GM21825 (cell line): ENCODE measurements around the gene TEDC1.

Experiments used
- ATAC-seq: cut with Tn5 transposase; IDR thresholded peaks from one replicate; pipeline ENCODE4 v1.9.1; 2021; ENCODE audit warnings: mild to moderate bottlenecking, moderate library complexity; ENCODE audit not compliant: unreplicated experiment

The TEDC1 gene

DNA sequence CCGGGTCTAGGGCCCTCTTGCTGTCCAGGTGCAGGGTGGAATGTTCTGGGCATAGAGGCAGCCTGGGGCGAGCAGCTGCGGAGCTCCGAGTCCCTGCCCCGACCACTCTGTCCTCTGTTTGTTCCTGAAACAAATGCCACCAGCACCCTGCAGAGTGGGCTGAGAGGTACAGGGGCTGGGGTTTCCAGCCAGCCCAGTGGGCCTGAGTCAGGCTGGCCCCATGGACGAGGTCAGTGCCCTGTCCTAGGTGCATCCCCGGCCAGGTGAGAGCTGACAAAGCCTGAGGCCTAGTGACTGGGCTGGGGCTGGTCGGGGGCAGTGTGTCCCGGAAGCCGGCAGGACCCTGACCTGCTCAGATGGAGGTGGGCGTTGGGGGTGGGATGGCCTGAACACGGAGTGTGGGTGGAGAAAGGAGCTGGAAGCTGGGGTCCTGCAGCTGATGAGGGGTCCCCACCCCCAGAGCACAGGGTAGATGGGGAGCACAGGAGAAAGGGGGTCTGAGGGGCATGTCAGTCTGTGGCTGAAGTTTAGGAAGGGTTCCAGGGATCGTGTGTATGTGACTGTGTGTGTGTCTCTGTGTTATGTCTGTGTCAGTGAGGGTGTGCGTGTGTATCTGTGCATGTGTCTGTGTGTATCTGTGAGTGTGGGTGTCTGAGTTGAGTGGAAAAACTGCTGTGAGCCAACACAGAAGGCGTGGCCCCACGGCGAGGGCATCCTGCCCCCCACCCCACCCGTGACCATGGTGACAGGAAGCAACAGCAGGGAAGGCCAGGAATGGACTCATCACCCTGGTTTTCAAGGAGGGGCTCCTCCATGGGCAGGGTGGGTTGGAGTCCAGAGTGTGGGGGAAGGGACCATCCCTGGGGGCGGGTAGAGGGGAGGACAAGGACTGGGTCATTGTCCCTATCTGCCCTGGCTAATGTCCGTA lies 6.7 kb upstream of the TEDC1 start:
- ATAC-seq: no peak

DNA sequence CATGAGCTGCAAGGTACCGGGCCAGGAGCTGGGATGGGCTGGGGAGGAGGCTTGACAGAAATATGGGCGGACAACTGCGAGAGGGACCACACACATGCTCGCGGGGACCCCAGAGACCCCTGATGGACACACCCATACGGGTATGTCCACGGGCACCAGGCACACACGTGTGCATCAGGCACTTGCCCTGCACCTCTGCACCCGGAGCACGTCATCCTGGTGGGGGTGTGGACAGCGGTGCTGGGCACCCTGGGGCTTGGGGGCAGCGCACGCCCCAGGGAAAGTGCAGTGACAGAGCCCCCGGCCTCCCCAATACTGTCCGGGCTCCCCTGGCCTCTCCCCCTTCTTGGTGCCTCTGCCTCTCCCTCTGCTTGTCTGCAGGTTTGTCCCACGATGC lies 6.1 kb upstream of the TEDC1 start:
- ATAC-seq: no peak

DNA sequence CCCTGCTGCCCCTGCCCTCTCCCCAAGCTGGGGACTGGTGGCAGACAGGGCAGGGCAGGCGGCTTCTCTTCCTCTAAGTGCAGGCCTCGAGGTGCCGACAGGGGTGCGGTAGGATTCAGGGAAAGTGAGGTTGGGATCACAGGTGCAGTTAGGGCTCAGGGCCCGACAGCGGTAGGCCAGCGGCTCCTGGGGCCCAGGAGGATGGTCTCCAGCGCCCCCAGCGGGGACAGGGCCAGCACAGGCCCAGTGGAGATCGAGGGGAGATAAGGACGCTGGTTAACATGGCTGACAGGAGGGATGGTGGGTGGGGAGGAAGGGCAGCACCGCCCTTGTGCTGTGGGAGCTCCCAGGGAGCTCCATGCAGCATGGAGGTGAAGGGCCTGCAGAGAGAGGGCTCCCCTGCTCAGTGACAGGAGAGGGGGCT lies 5.3 kb upstream of the TEDC1 start:
- no peak for ATAC-seq

DNA sequence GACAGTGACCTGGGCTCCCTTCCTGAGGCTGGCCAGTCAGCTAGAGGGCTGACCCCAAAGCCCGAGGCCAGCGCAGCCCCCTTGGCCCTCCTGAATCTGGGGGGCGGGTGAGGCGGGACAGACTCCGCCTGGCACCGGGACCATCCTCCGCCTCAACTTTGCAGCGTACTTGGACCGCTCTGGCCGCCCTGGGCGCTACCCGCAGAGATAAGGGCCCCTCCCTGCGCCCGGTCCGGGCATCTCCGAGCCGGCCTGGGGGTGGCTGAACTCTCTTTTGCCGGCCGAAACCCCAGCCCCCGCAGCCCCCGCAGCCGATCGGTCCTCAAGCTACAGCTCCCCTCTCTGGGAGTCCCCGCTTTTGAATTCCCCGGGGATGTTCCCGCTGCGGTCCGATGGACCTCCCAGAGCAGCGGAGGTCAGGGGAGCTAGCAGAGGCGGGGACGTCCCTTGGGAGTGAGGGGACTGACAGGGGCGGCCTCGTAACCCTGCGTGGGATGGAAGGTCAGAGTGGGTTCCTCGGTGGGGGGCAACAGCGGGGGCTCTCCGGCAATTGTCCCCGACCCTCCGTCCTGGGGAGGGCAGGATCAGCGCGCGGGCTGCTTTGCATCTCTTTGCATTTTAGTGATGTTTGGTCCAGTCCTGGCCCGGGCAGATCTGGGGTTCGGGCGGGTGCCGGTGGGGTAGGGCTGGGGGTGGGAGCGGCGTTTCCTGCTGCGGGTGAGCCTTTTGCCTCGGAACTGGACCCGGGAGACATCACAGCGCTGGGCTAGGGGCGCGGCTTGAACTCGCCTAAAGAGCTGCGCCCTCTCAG lies 4.7 kb upstream of the TEDC1 start, which contains the start of gene CRIP1:
Gene CRIP1, plus strand, starts transcription at position 724 of the 811 bp plus-strand sequence. CDS start 374 bp downstream, outside the sequence.
- no peak for ATAC-seq

DNA sequence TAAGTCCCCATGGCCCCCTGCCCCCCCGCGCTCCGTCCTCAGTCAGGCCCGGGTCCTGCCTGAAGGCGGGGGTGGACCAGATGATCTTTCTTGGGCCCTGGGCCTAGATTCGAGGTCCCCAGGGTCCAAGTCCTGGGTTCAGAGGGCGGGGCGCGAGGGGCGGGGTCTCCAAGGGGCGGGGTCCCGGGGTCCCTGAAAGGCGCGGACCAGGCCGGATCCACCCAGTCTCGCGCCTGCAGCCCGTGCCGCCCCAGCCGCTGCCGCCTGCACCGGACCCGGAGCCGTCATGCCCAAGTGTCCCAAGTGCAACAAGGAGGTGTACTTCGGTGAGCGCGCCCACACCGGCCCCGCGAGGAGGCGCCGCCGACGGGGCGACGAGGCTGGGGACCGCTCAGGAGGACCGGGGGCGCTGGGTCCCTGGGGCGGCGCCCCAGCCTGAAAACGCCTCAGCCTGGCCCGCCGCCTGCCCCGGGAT lies 4.0 kb upstream of the TEDC1 start:
- no peak for ATAC-seq

DNA sequence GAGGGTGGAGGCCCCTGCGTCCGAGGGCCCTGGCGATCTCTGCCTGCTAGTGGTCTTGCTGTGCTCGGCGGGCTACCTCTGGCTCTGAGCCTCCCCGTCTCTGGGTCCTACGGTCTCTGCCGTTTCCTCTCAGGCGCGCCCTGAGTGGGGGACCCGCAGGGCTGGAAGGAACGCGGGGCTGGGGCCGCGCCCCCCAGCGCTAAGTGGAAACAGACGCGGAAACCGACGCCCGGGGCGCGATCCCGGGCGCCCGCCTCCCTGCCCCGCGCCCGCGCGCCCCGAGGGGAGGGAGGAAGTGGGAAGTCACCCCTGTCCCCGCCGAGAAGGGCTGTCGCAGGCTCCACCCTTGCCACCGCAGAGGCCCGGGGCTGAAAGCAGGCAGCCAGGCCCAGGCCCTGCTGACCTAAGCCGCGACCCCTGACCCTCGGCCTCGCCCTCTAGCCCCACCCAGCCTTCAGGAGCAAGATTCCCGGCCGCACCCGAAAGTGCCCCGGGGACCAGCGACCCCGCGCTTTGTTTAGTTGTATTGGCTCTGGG lies 3.5 kb upstream of the TEDC1 start:
- ATAC-seq: no peak

DNA sequence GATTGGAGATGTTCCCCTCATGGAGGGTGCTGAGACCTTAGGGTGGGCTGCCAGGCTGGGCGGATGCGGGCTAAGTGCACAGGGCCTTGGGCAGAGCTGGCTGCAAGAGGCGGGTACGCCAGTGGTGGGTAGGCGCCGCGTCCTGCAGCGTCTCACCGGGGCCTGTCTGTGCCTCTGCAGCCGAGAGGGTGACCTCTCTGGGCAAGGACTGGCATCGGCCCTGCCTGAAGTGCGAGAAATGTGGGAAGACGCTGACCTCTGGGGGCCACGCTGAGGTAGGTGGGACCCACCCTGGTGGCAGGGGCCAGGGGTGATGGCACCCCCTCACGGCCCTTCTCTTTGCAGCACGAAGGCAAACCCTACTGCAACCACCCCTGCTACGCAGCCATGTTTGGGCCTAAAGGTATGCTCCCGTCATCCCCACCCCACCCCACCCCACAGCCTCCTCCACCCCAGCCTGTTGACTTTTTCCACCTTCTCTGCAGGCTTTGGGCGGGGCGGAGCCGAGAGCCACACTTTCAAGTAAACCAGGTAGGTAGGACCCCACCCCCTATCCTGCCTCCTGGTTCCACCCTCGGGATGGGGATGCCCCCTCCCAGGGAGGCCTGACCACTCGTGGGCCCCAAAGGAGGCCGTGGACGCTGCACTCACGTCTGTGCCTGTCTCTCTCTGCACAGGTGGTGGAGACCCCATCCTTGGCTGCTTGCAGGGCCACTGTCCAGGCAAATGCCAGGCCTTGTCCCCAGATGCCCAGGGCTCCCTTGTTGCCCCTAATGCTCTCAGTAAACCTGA lies 2.9 kb upstream of the TEDC1 start:
- ATAC-seq: no peak

DNA sequence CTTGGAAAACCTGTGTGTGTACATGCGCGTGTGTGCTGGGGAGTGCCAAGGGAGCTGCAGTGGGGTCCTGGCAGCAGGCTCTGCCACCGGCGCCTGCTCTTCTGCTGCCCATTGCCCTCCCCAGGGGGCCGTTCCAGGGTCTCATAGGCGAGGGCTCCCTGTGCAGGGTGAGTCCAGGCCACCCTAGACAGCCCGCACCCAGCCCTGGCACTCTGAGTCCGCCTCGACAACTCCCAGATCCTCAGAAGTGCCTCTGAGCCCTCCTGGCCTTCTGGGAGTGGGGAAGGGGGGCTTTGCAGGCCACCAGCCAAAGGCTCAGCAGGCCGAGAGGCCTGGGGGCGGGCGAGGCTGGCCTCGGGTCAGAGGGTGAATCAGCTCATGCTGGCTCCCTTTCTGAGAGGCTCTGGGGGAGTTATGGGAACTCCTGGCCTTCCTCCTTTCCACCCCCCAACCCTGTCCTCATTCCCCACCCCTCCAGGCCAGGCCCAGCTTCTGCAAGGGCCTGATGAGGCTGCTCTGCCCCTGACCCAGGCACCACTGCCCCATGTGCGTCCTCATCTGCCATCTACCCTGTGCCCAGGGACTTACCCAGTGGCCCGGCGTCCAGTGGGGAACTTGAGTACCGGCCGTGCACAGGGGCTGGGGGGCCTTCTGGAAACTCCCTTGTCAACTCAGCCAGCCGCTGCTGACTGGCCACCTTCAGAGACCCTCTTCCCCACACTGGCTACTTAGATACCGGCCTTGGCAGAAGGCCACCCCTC lies 2.1 kb upstream of the TEDC1 start:
- no peak for ATAC-seq

DNA sequence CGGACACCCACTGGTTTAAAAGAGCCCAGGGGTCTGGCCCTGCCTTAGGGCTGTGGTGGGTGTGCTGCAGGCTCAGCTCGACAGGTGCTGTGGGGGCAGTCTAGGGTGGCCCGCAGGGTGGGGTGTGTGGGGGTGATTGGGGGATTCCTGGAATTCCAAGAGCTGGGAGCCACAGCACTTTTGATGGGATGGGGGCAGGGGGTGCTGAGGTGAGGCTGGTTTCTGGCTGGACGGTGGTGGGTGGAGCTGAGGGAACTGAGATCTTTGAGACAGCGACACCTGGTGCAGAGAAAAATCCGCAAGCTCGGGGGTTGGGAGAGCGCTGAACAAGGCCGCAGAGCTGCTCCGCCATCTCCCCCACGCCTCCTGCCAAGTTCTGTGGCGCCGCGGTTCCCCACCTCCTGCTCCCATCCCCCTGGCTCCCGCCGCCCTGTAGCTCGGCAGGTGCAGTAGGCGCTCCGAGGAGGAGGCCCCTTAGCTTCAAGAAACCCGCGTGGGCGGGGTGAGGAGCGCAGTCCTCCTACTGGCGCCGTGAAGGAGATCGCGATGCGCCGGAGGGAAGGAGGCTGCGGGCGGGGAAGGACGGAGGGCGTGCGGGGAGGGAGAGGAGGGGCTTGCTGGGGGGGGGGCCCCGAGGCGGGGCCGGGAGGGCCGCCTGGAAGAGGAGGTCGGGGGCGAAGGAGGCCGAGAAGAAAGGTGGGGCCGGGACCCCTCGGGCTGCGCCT lies 1.3 kb upstream of the TEDC1 start:
- ATAC-seq: no peak

DNA sequence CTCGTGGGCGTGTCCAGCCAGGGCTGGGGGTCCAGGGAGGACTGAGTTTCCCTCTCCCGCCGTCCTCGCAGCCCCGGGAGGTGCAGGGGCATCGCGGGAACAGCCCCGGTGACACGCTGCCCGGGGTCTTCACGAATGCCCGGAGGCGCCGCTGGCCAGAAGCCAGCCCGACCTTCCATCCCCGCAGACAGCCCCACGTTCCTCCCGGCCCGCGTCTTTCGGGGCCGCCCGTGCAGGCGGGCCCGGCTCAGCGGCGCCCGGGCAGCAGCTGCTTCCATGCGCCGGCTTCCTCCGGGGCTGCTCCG lies 827 bp upstream of the TEDC1 start:
- ATAC-seq: peak; percentile 1

DNA sequence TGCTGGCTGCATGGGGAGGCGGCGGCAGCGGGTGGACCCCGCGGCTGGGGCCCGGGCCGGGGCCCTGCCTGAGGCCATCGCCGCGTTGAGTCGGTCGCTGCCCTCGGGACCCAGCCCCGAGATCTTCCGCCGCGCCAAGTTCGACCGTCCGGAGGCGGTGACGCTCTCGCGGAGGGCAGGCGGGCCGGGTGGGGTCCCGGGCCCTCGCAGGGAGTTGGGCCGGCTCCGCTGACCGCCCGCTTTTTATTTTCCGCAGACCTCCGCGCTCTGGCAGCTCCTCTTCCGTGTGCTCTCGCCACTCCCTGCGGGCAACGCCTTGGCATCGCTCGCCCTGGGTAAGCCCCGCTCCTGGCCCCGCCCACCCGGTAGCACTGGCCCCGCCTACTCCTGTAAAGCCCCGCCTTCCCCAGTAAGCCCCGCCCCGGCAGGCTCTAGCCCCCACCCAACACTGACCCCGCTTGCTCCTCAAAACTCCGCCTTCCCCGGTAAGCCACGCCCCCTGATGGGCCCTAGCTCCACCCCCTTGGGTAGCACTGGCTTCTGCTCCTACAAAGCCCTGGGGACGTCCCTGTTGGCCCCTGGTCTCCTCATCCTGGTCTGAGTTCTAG lies 424 bp downstream of the TEDC1 start:
- no peak for ATAC-seq

DNA sequence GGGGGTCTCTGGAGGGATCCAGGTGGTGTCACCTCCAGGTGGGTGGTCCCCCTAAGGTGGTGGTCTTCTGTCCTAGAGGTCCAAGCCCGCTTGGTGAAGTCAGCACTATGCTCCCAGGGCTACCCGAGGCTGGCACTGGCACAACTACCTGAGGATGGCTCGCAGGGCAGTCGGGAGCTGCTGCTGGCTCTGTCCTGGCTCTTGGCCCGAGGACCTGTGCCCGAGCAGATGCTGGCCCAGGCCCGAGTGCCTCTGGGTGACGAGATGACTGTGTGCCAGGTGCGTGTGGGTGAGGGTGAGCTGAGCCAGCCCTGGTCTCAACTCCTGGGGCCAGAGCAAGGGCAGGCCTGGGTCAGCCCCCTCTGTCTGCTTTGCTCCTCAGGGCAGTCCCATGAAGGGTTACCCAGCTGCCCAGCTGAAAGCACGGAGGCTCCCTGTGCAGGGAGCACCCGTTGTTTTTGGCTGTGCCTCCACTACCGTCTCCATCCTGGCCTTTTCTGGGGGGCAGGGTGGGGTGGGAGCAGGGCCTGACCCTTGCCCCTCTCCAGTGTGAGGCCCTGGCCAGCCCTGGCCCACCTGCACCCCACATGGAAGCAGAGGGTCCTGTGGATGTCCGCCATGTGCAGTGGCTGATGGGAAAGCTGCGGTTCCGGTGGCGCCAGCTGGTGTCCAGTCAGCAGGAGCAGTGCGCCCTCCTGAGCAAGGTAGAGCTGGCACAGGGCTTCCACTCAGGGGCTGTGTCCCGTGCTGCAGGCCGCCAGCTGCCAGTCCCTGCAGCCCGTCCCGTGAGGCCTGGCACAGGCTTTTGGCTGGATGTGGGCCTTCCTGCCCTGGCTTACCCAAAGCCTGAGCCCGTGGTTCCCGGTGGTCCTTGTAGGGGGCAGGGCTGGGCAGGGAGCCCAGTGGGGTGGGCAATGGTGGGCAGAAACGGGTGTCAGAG lies 1.3 kb downstream of the TEDC1 start:
- no peak for ATAC-seq

DNA sequence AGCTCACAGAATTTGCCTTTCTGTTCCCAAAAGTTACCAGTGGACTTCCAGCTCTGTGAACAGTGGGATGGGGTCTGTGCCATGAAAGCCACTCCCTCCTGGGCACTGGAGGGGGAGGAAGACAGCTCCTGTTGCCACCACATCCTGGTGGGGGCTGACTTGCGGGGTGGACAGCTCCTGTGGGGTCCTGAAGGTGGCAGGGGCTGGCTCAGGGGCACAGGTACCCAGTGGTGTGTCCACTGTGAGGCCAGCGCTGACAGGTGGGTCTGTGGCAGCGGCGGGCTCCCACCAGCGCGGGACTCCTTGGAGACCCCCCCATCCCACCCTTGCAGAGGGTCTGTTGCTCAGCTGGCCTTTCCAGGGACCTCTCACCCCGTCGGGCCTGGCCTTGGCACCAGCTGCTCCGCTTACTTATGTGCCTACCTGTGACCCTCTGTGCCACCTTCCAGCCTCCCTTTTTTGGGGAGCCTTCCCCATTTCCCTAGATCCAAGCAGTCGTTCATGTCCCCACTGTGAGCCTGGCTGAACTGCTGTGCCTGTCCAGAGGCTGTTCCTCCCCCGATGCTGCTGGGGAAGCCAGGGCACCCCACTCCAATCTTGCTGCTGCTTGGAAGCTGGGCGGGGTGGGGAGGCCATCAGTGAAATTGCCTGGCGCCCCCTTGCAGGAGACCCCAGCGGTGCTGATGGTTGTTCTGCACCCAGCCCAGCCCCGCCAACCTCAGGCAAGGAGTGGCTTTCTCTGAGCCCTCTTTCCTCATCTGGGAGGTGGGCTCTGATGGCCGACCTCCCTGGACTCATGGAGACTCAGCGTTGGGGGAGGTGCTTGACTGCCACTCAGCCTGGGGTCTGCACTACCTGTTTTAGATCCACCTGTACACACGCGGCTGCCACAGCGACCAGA lies 2.2 kb downstream of the TEDC1 start:
- ATAC-seq: no peak

DNA sequence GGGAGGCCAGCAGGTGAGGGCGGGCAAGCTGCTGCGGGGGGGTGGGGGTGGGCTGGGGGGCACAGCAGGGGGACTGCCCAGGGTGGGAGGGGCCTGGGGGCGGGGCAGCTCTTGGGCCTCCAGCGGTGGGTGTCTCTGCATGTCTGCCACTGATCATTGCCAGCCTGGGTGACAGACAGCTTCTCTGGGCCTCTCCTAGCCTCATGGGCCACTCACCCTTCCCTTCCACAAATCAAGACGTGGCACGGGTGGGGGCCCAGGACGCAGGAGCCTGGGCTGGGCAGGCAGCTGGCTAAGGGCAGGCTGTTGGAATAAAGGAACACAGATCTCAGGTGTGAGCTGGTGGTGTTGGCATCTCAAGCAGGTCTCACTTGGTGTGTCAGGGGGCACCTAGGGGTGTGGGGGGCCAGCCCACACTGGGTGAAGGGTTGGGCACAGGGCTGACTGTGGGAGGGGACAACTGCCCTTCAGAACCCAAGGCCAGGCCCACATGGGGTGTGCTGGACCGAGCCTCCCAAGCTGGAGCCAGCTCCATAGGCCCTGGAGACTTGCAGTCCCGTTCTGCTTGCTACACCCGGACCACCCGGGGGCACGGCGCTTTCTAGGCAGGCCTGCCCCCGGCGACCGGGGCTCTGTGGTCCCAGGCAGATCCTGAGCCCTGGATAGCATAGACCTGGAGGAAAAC lies 3.0 kb downstream of the TEDC1 start:
- ATAC-seq: no peak

DNA sequence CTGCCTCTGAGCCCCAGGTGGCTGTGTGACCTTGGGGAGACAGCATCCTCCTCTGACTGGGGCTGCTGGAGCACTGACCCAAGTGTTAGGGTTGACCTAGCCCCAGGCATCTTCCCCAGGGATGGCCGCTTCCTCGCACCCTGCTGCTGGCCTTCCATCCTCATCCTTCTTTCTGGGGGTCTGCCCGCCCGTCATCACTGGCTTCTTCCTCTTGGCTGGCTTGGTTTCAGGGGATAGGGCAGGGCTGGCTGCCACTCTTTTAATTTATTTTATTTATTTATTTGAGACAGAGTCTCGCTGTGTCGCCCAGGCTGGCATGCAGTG lies 3.5 kb downstream of the TEDC1 start:
- no peak for ATAC-seq
